GM18867 (cell line): ENCODE results near the gene SYCP3.

Source experiments
- ATAC-seq: cut with Tn5 transposase; IDR thresholded peaks from one replicate; pipeline ENCODE4 v1.9.1; 2021; ENCODE audit warnings: mild to moderate bottlenecking, moderate library complexity; ENCODE audit not compliant: unreplicated experiment

SYCP3 gene

DNA sequence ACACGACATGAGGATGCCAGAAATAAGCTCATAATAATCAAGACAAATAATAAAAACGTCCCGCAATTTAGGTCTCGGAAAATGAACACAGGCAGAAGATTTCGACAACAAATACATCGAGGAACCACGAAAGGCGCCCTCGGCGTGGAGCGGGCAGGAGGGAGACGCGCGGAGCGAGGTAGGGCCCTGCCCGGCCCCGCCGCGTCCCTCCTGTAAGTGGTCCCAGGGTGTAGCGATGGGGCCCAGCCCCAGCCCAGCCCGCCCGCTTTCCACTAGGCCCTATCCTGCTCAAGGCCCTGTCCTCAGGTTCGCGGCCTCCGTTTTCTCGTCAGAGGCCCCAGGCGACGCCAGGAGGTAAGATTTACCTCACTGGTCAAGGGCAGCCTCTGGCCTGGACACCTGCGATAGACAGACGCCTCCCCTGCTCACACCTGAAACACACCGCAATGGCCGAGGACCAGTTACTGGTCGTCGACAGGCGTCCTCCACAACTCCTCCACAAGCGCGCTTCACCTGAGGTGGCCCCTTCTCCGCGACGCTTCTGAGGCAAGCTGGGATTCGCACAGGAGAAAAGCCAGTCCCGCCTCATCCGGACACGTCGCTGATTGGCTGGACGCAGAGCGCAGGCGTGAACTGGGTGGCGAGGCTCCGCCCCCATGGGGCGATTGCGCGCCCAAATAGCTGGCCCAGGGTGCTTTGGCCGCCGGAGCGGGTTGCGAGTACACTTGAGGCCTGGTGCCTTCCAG lies at the start of gene SYCP3:
TSS of gene SYCP3 (minus strand) at position 543 of the 746 bp plus-strand sequence. CDS start 1,527 bp downstream, outside the sequence.
- no peak for ATAC-seq

DNA sequence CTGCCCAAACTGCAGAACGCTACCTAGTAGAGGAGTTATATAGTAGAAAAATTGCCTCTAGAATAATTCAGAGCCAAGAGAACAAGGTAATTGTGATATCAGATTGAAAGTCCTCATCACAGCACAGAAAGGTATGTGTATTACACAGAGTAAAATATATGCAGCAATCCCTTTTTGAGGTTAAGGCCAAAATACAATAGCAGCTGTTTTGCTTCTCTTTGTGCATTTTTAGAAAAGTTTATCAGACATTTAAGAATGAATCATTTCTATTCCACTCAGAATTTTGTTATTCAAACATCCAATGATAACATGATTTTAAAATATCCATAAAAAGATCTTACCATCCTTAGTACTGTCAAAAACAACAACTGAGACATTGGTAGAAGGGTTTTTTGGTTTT lies 46.4 kb upstream of the SYCP3 start:
- no peak for ATAC-seq

DNA sequence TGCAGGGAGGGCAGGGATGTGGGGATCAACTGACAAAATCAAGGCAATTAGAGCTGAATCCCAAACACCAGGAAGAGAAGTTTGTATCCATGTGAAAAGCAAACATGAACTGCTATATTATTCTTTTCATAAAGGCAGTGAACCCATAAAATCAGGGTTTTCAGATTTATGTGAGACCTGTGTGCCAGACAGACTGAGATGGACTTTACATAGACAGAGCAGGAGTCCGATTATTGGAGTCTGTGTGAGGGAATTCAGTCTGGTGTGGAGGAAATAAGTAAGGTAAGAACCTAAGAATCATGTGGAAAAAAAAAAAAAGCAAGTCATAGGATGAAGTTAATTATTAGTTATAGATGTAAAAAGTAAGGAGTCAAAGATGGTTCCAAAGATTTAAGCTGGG lies 45.1 kb upstream of the SYCP3 start:
- no peak for ATAC-seq

DNA sequence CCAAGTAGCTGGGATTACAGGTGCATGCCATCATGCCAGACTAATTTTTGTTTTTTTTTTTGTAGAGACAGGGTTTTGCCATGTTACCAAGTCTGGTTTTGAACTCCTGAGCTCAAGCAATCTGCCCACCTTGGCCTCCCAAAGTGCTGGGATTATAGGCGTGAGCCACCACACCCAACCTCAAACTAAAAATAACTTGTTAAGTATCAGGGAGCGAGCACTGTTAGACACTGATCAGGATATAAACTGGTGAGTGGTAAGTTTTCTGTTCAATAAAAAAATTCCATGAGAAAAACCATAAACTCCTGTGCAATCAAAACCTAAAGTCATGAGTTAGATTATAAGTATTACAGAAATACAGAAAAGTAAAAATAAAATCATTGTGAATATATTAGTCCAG lies 44.6 kb upstream of the SYCP3 start:
- no peak for ATAC-seq

DNA sequence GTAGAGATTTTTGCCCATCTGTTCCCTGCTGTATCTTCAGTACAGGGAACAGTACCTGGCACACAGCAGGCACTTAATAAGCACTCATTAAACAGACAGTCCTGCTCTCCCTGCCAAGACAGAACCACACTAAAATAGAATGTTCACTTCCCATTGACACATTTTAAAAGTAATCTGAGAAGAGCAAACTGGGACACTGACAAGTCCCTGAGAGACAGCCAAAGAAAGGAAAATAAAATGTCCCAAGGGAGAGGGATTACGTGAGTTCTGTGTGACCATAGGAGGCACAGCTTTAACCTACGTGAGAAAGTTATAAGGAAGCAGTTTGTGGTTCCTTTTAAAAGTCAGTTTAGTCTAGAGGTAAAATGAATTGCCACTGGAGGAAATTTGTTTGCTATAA lies 43.9 kb upstream of the SYCP3 start:
- no peak for ATAC-seq

DNA sequence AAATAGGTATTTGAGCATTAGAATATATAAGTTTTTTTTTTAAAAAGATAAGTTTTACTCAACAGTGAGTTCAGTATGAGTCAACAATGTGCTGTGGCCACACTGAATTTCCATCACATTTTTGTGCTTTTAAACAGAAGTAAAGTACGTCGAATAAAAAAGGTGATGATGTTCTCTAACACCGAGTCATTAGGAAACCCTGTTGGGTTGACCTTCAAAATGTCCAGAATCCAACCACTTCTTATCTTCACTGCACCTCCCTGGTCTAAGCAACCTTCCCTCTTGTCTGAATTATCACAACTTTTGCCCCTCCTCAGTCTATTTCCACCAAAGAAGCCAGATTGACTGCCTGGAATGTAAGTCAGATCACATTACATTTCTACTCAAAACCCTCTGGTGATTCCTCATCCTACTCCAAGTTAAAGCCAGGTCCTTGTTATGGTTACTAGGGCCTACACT lies 43.0 kb upstream of the SYCP3 start:
- no peak for ATAC-seq

DNA sequence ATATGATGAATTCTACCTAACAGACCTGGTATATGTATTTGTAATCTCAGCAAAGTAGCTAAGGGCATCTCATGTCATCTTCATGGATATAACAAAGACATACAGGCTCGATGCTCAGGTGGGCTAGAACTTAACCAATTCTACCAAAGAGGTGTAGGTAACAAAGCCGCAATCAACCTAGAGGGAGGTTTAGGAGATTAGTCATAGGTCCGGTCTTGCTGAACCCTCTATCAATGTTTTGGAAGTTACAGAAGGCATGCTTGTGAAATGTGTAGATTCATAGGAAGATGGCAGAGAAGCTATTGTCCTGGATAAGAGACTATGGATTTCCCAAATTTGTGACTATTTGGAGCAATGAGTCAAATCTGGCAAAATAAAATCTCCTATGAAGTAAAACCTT lies 42.6 kb upstream of the SYCP3 start:
- no peak for ATAC-seq

DNA sequence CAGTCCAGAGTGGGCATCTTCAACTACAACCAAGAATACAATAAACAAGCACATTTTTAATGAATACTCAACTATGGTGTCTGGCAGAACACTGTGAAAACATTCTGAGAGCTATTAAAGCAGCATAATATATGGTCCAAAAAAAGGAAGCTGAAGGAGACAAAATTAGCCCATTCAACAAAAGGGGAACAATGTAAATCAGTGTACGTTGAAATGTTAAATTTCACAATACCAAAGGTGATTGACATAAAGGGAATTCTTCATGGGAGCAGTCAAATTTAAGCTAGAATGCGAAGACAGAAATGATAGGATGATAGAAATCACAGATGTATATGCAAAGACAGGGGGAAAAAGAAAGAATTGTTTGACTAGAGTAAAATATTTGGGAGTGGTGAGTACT lies 41.3 kb upstream of the SYCP3 start:
- no peak for ATAC-seq

DNA sequence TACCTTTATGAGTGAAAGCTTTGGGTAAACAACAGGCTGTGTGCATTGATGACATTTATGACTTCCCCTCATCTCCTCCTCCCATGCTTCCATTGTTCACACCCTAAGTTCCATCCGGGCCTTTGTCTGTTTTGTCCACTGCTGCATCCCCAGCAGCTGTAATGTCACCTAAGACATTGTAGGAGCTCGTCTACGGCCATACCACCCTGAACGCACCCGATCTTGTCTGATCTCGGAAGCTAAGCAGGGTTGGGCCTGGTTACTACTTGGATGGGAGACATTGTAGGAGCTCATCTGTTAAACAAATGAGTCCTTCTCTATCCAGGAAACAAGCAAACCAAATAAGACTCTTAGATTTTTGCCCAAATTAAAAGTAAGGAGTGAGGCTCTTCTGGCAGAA lies 40.4 kb upstream of the SYCP3 start:
- ATAC-seq, result no peak

DNA sequence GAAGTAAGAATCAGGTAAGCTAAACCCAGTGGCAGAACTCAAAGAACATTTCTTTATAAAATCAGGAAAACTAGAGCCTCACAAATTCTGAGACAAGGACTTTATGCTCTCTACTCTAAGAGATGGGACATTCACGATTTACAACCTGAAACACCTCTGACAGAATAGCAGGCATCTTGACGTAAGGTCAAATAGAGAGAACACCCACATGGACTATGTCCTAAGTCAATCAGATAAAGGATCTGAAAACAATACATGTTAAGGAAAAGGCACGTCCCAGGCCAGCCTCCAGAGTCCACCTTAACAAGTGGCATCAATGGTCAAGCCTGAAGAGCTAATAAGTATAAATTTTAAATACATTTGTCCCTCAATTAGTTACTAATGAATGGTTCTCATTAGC lies 39.9 kb upstream of the SYCP3 start:
- ATAC-seq, result no peak

DNA sequence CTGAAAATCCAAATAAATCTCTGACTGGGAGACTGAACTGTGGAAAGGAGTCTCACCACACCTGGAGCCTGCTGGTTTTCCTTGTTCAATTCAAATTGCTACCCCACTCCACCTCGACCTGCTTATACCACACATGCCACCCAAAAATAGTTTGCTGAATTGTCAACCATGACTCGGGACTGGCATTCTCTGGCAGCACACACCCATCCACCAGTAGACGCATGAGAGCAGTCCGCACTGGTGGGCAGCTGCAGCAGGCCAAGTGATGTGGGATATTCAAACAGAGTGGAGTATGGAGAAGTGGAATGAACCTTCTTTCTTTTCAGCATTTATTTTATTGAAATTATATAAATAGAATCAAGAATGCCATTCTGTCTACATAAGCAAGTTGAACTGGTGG lies 38.7 kb upstream of the SYCP3 start:
- ATAC-seq, result no peak

DNA sequence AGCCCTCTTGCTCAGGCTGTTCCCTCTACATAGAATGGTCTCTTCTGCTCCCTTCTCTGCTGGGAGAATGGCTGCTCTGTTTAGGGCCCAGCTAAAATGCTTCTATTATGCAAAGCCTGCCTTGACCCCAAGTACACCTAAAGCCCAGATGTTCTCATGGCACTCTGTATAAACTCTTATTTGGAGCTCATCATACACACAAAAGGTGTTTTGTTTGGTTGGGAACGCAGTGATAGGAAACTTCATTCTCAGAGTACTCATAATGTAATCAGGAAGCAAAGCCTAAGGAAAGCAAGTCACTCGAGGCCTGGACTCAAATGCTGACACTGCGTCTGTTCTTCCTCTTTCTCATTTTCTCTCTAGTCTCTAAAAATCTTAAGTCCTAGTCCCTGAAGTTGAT lies 38.2 kb upstream of the SYCP3 start:
- no peak for ATAC-seq

DNA sequence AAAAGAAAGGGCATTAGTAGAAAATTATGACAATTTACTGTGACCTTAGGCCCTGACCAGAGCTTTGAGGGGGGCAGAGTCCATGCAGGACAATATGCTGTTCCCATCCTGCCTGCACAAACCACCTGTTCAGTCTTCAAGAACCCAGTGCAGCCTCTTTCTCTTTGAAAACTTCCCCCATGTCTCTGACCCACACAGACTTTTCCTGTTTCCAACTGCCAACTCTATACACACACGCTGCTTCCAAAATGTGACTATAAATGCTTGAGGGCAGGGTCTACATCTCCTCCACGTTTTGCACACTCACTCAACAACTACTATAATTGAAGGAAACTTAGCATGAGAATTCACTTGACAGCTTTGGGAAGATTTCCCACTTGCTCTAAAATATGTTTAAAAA lies 36.6 kb upstream of the SYCP3 start:
- no peak for ATAC-seq

DNA sequence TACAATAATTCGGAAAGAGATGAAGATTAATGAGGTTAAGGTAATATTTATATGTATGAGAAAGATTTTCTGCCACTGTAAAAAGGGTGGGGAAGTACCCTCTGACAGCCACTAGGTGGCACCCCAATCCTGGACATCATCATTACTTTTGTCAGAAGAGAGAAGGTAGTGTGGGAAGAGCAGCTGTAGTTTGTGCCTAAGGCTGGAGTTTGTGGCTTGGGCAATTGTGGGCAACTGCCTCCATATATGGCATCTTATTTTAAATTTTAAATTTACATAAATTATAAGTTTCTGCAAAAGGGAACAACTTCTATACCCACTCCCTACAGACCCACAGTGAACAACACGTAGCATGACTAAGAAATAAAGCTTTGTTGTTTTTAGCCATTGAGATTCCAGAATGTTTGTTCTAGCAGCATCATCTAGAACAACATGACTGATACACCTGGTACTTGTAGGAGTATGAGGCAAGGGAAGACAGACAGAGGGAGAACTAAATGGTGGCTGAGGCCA lies 34.4 kb upstream of the SYCP3 start:
- ATAC-seq, result peak; percentile 90

DNA sequence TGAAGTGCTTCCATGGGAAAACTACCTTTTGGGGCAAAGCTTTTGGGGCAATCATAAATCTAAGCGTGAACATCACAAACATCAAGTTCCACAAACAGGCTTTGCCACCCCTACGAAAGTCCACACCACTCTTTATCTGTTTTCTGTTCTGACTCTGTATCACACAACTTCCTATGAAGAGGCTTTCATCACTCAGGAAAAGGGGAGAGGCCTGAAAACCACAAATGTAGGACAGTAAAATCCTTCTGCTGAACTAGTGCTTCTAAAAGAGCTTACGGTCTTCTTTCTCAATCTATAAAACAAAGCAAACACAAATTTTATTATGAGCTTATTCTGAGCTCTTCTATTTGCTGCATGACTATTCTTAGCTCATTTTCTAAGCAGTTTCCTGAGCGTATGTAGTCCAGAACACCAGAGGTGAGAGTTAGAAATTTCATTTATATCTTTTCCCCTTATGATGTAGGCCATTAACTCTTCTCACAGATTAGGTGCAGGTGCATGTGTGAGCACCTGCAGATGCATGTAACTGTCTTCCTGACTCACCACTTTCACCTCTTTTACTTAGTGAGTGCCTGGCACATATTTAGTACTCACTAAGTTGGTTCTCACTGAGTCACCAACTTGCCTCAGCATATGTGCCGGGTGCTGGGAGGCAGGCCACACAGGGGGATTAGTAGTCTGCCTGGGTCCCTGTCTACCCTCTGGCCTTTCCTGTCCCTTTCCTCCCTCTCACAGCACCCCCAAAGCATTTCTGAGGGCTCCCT lies 32.9 kb upstream of the SYCP3 start:
- ATAC-seq, result no peak

DNA sequence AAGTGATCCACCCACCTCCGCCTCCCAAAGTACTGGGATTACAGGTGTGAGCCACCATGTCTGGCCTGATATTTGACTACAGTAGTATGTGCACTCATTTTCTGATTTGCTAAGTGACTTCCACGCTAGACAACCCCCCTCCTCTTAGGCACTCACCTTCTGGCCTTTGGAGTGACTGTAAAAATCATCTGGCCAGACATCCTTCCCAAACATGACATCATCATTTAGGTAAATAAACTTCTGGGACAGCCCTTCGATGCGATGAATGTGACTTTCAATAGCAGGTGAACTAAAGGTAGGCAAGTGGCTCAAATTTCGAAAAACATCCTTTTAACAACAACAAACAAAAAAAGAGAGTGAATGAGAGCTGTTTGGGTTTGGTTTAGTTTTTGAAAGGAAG lies 30.6 kb upstream of the SYCP3 start:
- ATAC-seq, result no peak

DNA sequence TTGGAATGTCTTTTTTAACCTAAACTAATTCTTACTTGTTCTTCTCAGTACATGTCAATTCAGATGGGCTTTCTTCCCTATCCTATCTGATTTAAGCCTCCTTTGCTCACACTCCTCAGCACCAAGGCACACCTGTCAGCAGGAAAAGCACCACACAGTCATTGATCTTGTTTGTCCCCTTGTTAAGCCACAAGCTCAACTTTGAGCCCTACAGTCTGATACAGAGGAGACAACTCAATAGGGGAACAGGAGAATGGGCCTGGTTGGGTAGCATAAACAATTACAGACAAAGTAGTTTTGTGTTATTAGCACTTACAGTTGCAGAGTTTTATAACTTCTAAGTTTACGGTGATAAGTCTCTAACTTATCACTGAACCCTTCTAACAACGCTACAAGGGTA lies 29.5 kb upstream of the SYCP3 start:
- ATAC-seq, result no peak

DNA sequence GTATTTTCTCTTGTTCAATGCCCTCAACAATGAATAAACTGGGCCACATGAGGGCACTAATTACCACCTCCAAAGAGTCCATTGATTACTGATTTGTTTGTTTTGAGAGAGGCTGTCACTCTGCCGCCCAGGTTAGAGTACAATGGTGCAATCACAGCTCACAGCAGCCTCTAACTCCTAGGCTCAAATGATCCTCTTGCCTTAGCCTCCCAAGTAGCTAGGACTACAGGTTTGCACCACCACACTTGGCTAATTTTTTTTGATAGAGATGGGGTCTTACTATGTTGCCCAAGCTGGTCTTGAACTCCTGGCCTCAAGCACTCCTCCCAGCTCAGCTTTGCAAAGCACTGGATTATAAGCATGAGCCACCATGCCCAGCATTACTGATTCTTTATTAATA lies 28.3 kb upstream of the SYCP3 start:
- no peak for ATAC-seq

DNA sequence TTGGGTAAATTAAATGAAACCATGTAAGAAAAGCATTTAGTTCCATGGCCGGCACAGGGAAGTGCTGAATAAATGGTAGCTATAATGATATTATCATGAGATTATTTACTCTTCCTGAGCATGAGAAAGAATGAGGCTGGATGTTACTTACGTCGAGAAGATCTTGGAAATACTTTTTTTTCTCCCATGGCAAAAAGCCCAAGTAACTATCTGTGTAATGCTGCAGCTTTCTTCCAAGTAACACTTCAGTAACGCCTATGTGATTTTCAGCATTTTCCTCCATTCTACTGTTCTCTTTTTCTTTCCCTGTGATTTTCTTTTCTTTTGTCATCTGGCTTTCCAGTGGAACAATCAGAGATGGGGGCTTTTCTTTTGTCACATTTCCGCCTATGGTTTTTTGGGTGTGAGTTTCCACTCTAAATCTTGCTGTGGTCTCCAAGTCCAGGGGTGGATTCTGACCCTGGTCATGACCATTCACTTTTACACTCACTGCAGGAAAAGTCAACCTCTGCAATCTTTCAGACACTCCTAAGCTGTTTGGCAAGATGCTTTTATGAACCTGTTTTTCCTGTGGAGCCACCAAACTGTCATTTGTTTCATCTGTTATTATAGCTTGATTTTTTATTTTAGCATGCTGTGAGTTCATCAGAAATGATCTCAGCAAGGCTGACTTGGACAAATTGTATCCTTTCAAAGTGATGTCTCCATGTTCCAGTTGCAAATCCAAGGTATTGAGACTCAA lies 25.0 kb upstream of the SYCP3 start:
- ATAC-seq, result no peak

DNA sequence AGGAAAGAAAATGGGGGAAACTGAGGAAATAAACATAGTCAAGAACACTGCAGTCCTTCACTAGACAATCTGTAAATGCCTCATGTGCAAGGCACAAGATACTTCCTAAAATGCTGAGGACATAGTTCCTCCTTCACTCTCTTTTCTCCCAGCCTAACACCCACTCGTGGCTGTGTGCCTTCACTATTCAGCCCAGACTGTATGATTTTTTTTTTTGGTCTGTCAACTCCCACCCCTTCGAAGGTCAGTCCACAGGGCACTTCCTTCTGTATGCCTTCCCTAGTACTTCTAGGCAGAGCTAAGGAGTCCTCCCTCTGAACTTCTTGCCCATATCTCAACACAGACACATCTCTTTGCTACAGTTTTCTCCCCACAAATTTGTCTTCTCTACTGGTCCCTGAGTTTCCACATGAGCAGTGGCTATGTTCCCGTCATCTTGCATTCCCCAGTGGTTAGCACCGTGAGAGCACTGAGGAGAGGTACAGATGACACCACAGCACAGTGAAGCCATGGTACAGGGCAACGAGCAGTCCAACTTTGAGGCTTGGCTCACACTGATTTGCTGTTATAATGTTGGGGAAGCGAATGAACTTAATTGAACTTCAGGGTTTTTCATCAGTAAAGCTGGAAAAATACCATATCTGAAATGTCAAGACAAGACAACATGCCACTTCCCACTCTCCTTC lies 24.1 kb upstream of the SYCP3 start:
- ATAC-seq, result no peak

DNA sequence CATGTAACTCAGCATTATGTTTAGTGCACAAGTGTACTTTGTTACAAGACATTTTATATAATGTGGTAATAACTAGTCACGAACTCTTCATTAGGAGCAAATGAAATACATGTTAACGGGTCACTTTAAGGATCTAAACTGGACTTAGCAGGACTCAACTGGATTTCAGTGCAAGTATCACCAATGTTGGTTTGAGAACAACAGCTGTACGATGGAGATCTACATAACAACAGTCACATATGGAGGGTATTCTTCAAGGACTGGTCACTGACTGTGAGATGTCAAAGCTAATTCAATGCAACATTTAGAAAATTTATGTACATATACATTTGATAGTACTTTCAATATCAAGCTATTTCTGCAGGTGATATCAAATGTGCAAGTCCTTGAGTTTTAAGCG lies 22.5 kb upstream of the SYCP3 start:
- ATAC-seq, result no peak
